KMS-11 (cell line): ENCODE data around the gene RNF103.

ENCODE experiments used
- H2AFZ ChIP-seq: fragments of 200-600 bp; sonication (generic); 2 replicates; pipeline ENCODE4 v1.6.1; 2016; ENCODE audit warnings: antibody characterized with exemption, mixed run types, low read depth
- H3K27ac ChIP-seq: fragments of 200-600 bp; sonication (generic); 2 replicates; pipeline ENCODE4 v1.6.1; 2016; ENCODE audit warnings: mild to moderate bottlenecking, mixed run types
- H3K27me3 ChIP-seq: fragments of 200-600 bp; sonication (generic); 2 replicates; pipeline ENCODE4 v1.6.1; 2017; ENCODE audit warnings: mild to moderate bottlenecking, low read depth, mixed run types, moderate library complexity; ENCODE audit not compliant: insufficient read depth
- H3K36me3 ChIP-seq: fragments of 200-600 bp; sonication (generic); 2 replicates; pipeline ENCODE4 v1.6.1; 2017; ENCODE audit warnings: mild to moderate bottlenecking, mixed run types; ENCODE audit not compliant: insufficient read depth
- H3K4me1 ChIP-seq: fragments of 200-600 bp; sonication (generic); 2 replicates; pipeline ENCODE4 v1.6.1; 2016; ENCODE audit warnings: mild to moderate bottlenecking, low read depth, mixed run types; ENCODE audit not compliant: poor library complexity, severe bottlenecking
- H3K4me2 ChIP-seq: fragments of 200-600 bp; sonication (generic); 2 replicates; pipeline ENCODE4 v1.7.0; 2016; ENCODE audit warnings: mild to moderate bottlenecking, mixed run types
- H3K4me3 ChIP-seq: fragments of 200-600 bp; sonication (generic); IDR thresholded peaks from 2 replicates; pipeline ENCODE4 v1.6.1; 2017; ENCODE audit warnings: low read depth, low read length, mixed read lengths; ENCODE audit not compliant: insufficient read depth
- H3K79me2 ChIP-seq: fragments of 200-600 bp; sonication (generic); 2 replicates; pipeline ENCODE4 v1.6.1; 2016; ENCODE audit warnings: low read depth, mixed run types; ENCODE audit not compliant: insufficient read depth
- H3K9ac ChIP-seq: fragments of 200-600 bp; sonication (generic); 2 replicates; pipeline ENCODE4 v1.6.1; 2016; ENCODE audit warnings: mild to moderate bottlenecking, mixed run types
- H4K20me1 ChIP-seq: fragments of 200-600 bp; sonication (generic); 2 replicates; pipeline ENCODE4 v1.6.1; 2016; ENCODE audit warnings: mild to moderate bottlenecking, mixed run types; ENCODE audit not compliant: insufficient read depth
- CTCF ChIP-seq: fragments of 200-600 bp; sonication (generic); conservative IDR thresholded peaks from 2 replicates; pipeline ENCODE4 v1.6.1; 2017; ENCODE audit warnings: low read depth, mild to moderate bottlenecking, antibody characterized with exemption, low read length, moderate library complexity, mixed read lengths

The RNF103 gene

GRCh38 chr2:86617153-86617552 is 6.5 kb downstream of the RNF103 start:
- Histone ChIP-seq H3K4me3 (peak overlapping the region; percentile 26), H2AFZ (no peak overlapping the region), H3K79me2 (peaks cover 75% of the 10 kb centered on the region), H3K4me2 (peak overlapping the region; percentile 85), H3K36me3 (peaks cover 7% of the 10 kb centered on the region; the same call in 1 of the 2 replicates), H3K27ac (peak overlapping the region; percentile 95), H4K20me1 (no peaks in the 10 kb centered on the region), H3K4me1 (peaks cover 53% of the 10 kb centered on the region), H3K9ac (0 out of 2 replicates have a peak overlapping the region, but pooled peaks have one; percentile 1), H3K27me3 (no peaks in the 10 kb centered on the region)
- TF ChIP-seq CTCF, result no peak

- Histone ChIP-seq H3K27me3 (no peaks in the 10 kb centered on the region), H2AFZ (no peak overlapping the region), H3K9ac (no peak overlapping the region), H3K79me2 (peaks cover 69% of the 10 kb centered on the region), H3K4me1 (peaks cover 53% of the 10 kb centered on the region), H3K36me3 (peaks cover 7% of the 10 kb centered on the region; the same call in 1 of the 2 replicates), H4K20me1 (no peaks in the 10 kb centered on the region), H3K4me3 (no peak overlapping the region), H3K27ac (peak overlapping the region; percentile 95), H3K4me2 (peak overlapping the region; percentile 85)
- TF ChIP-seq CTCF, result no peak
Observed at GRCh38 chr2:86616502-86616901, 7.2 kb downstream of the RNF103 start.

- Histone ChIP-seq H3K9ac (no peak overlapping the region), H3K79me2 (peaks cover 60% of the 10 kb centered on the region), H3K4me3 (no peak overlapping the region), H3K4me1 (peaks cover 53% of the 10 kb centered on the region), H2AFZ (no peak overlapping the region), H4K20me1 (no peaks in the 10 kb centered on the region), H3K27me3 (no peaks in the 10 kb centered on the region), H3K4me2 (peak overlapping the region; percentile 85; the same call in 1 of the 2 replicates), H3K27ac (no peak overlapping the region), H3K36me3 (peaks cover 7% of the 10 kb centered on the region; the same call in 1 of the 2 replicates)
- TF ChIP-seq CTCF, result no peak
Observed at GRCh38 chr2:86615596-86615995, 8.1 kb downstream of the RNF103 start.

GRCh38 chr2:86613515-86613914 is 10.2 kb downstream of the RNF103 start:
- H3K79me2 ChIP-seq, result peaks cover 39% of the 10 kb centered on the region
- H3K4me3 ChIP-seq, result no peak overlapping the region
- H3K9ac ChIP-seq, result no peak overlapping the region
- H3K27ac ChIP-seq, result no peak overlapping the region
- H4K20me1 ChIP-seq, result no peaks in the 10 kb centered on the region
- H2AFZ ChIP-seq, result no peak overlapping the region
- no peaks in the 10 kb centered on the region for H3K27me3 ChIP-seq
- H3K4me2 ChIP-seq, result no peak overlapping the region
- peaks cover 15% of the 10 kb centered on the region; the same call in 1 of the 2 replicates for H3K36me3 ChIP-seq
- H3K4me1 ChIP-seq, result peaks cover 32% of the 10 kb centered on the region
- no peak for TF ChIP-seq CTCF
